Uterus (tissue), 4 donors: Measurements from ENCODE around the gene BAHCC1. TPM values are rescaled to one million over a fixed set of nuclear protein-coding genes. Genes with fewer than 3 reads are reported as not detected.
A peak's percentile ranks its signal among the peaks of the same experiment; 100 is the strongest.

ENCODE experiments used
- DNase-seq, 2 donors: peaks; one replicate each; pipeline ENCODE4 v3.0.0-alpha.2; 2019 to 2020
- H3K27ac ChIP-seq, 2 donors: fragments of 200-600 bp; sonication (generic); 1 replicate in 1 of 2; 2 replicates in 1 of 2; pipeline ENCODE4 v1.5.1; 2016 to 2018
- H3K27me3 ChIP-seq, 2 donors: fragments of 200-600 bp; sonication (generic); one replicate each; pipeline ENCODE4 v1.5.1; 2018 to 2019; ENCODE audit warnings: control low read depth in 1 of 2
- H3K36me3 ChIP-seq, 2 donors: fragments of 200-600 bp; sonication (generic); one replicate each; pipeline ENCODE4 v1.5.1; 2019; ENCODE audit warnings: control low read depth in 1 of 2
- H3K4me1 ChIP-seq, 2 donors: fragments of 200-600 bp; sonication (generic); one replicate each; pipeline ENCODE4 v1.5.1; 2018 to 2019; ENCODE audit warnings: control low read depth in 1 of 2
- H3K4me3 ChIP-seq, 2 donors: fragments of 200-600 bp; sonication (generic); 1 replicate in 1 of 2; 2 replicates in 1 of 2; pipeline ENCODE4 v1.5.1; 2018 to 2019; ENCODE audit warnings: mild to moderate bottlenecking in 1 of 2
- H3K9me3 ChIP-seq, 2 donors: fragments of 200-600 bp; sonication (generic); one replicate each; pipeline ENCODE4 v1.5.1; 2019; ENCODE audit warnings: control low read depth in 1 of 2
- CTCF ChIP-seq, 4 experiments: fragments of 200-600 bp in 2 of 4; fragments of 450-650 bp in 2 of 4; sonication (generic) in 2 of 4; IDR thresholded peaks; one replicate each; pipeline ENCODE4 v1.5.1; 2016 to 2019; ENCODE audit warnings: antibody characterized with exemption in 4 of 4, mild to moderate bottlenecking in 2 of 4, moderate library complexity in 1 of 4
- POLR2A ChIP-seq, 2 donors: fragments of 450-650 bp; IDR thresholded peaks; one replicate each; pipeline ENCODE4 v1.6.1; 2016; ENCODE audit warnings: antibody characterized with exemption in 2 of 2, mild to moderate bottlenecking in 1 of 2, moderate library complexity in 1 of 2
- intact Hi-C: fragments of 100-400 bp; cut with DNase I; formaldehyde crosslinking; loops from one replicate; pipeline ENCODE4 v1.15.1; 2023; ENCODE audit warnings: low total_unique reads
- total RNA-seq, 4 donors: library from RNA; depleted of rRNA in 3 of 4; stranded (reverse); fragments of >200 nt in 3 of 4; gene quantifications; one replicate each; pipeline versions ENCODE4 v1.1.0 to v1.2.4, GENCODE V29; 2014 to 2023
- donor health status: DM: yes; HTN: yes; CAD: no.

The BAHCC1 gene
- total RNA-seq, 4 donors from 2014 or later, result 1.5 to 34.1 (median 8.5) TPM

GRCh38 chr17:81512562-81513371 is 117.5 kb downstream of the BAHCC1 start, which contains the start of gene ACTG1:
Gene ACTG1 (minus strand): TSS chr17:81512799. CDS start chr17:81512354, 445 bp downstream.
- Histone ChIP-seq H3K4me1 (peaks cover 3 to 9% of the 10 kb centered on the region in 2 donors), H3K27me3 (no peaks in the 10 kb centered on the region), H3K36me3 (no peaks in the 10 kb centered on the region), H3K9me3 (no peaks in the 10 kb centered on the region), H3K4me3 (peak within 1 kb of the TSS; percentile 77 to 98), H3K27ac (peak within 1 kb of the TSS; percentile 97 to 100)
- no peak for TF ChIP-seq CTCF (IDR thresholded peaks at IDR 0.05)
- peak; percentile 91 to 98 for TF ChIP-seq POLR2A (IDR thresholded peaks at IDR 0.05)
- DNase-seq, result peak; percentile 94 to 96
- intact Hi-C loops, result loop anchor here (5.0 kb wide), 1 partner anchor 115 kb away; the partner anchor contains the start of gene BAHCC1

- intact Hi-C loops, result loop anchor here (5.0 kb wide), 1 partner anchor 116 kb away; the partner anchor contains the start of gene BAHCC1
- peaks cover 3 to 9% of the 10 kb centered on the region in 2 donors for H3K4me1 ChIP-seq
- H3K9me3 ChIP-seq, result no peaks in the 10 kb centered on the region
- TF ChIP-seq CTCF (IDR thresholded peaks at IDR 0.05), result no peak
- no peak for TF ChIP-seq POLR2A (IDR thresholded peaks at IDR 0.05)
- H3K27me3 ChIP-seq, result no peaks in the 10 kb centered on the region
- DNase-seq, result peak; percentile 73 to 79
- H3K4me3 ChIP-seq, result peak overlapping the region; percentile 77 to 98
- peak overlapping the region; percentile 97 to 100 for H3K27ac ChIP-seq
- no peaks in the 10 kb centered on the region for H3K36me3 ChIP-seq
Observed at GRCh38 chr17:81513372-81513752, 118.1 kb downstream of the BAHCC1 start.

DNA sequence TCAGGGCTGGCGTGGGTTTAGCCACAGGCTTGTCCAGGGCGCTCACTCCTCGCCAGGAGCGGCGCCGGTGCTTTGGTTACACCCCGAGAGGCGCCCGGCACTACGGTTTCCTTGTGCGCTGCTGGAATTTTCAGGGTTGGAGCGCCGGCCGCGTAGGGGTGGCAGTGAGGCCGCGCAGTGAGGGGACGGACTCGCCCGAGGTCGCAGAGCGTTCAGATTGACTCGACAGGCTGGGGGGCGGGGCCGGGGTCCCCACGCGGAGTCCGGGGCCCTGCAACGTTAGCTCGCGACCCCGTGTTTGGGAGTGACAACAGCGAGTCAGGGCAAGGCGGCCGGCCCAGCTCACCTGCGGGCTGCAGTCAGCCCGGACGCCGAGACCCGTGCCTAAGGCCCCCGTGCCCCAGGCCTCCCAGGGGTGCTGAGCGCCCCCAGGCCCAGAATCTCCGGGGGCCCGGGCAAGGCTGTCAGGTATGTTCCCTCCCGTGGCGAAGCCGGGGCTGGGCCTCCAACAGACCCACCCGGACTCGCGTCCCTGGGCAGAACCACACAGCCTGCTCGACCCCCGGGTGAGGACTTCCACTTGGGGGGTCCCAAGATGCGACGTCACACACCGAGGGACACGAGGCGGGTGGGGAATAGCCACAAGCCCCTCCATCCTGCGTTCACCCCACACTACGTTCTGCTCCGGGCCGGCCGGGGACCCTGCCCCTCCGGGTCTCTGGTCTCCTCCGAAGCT is 118.7 kb downstream of the BAHCC1 start:
- H3K9me3 ChIP-seq, result no peaks in the 10 kb centered on the region
- no peaks in the 10 kb centered on the region for H3K36me3 ChIP-seq
- DNase-seq, result peak; percentile 62 to 69
- H3K4me1 ChIP-seq, result peaks cover 3 to 13% of the 10 kb centered on the region in 2 donors
- peak overlapping the region; percentile 97 to 100 for H3K27ac ChIP-seq
- TF ChIP-seq CTCF (IDR thresholded peaks at IDR 0.05) (no peak), POLR2A (IDR thresholded peaks at IDR 0.05) (no peak)
- intact Hi-C loops, result loop anchor here (5.0 kb wide), 1 partner anchor 117 kb away; the partner anchor contains the start of gene BAHCC1
- H3K27me3 ChIP-seq, result no peaks in the 10 kb centered on the region
- H3K4me3 ChIP-seq, result peak overlapping the region; percentile 77 to 98

DNA sequence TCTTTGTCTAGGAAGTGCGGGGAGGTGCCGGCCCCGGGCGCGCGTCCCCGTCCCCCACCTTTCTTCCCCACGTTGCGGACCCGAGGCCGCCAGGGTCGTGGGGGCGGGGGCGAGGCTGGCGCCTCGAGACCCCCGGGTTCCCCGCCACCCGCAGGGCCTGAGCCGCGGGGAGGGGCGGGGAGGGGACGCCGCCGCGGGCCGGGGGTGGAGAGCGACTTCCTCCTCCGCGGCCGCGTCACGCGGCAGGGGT is 119.2 kb downstream of the BAHCC1 start:
- no peaks in the 10 kb centered on the region for H3K36me3 ChIP-seq
- H3K4me1 ChIP-seq, result peaks cover 3 to 18% of the 10 kb centered on the region in 2 donors
- H3K27me3 ChIP-seq, result no peaks in the 10 kb centered on the region
- H3K4me3 ChIP-seq, result peak overlapping the region; percentile 77 to 98
- intact Hi-C loops, result loop anchor here (5.0 kb wide), 1 partner anchor 117 kb away; the partner anchor contains the start of gene BAHCC1
- DNase-seq, result no peak
- peak overlapping the region; percentile 97 to 100 for H3K27ac ChIP-seq
- H3K9me3 ChIP-seq, result no peaks in the 10 kb centered on the region
- no peak for TF ChIP-seq POLR2A (IDR thresholded peaks at IDR 0.05)
- TF ChIP-seq CTCF (IDR thresholded peaks at IDR 0.05), result no peak
